Sigmoid colon (tissue), 7 donors: ENCODE results near the gene UNC5C. TPM values are rescaled to one million over a fixed set of nuclear protein-coding genes. Genes with fewer than 3 reads are reported as not detected.

Experiments used
- DNase-seq: peaks from one replicate; pipeline ENCODE4 v3.0.0-alpha.2; 2019
- H3K27ac ChIP-seq, 4 donors: fragments of 200-600 bp; sonication (generic); one replicate each; pipeline ENCODE4 v1.5.1; 2016 to 2019; ENCODE audit warnings: mild to moderate bottlenecking in 1 of 4
- H3K27me3 ChIP-seq, 3 donors: fragments of 200-600 bp; sonication (generic); one replicate each; pipeline ENCODE4 v1.5.1; 2019; ENCODE audit warnings: mild to moderate bottlenecking in 1 of 3
- H3K36me3 ChIP-seq, 4 donors: fragments of 200-600 bp; sonication (generic); one replicate each; pipeline ENCODE4 v1.5.1; 2016 to 2019
- H3K4me1 ChIP-seq, 4 donors: fragments of 200-600 bp; sonication (generic); one replicate each; pipeline ENCODE4 v1.5.1; 2017 to 2019
- H3K4me3 ChIP-seq, 4 donors: fragments of 200-600 bp; sonication (generic); one replicate each; pipeline ENCODE4 v1.5.1; 2017 to 2019; ENCODE audit warnings: mild to moderate bottlenecking in 2 of 4, moderate library complexity in 1 of 4
- H3K9me3 ChIP-seq, 4 donors: fragments of 200-600 bp in 3 of 4; sonication (generic) in 3 of 4; one replicate each; pipeline versions ENCODE4 v1.5.1 to v1.6.1; 2013 to 2019
- EP300 ChIP-seq, 4 donors: sonication (generic); formaldehyde crosslinking; IDR thresholded peaks; one replicate each; pipeline ENCODE4 v1.6.1; 2017; ENCODE audit warnings: antibody characterized with exemption in 4 of 4
- POLR2A ChIP-seq, 2 donors: fragments of 450-650 bp; IDR thresholded peaks; one replicate each; pipeline ENCODE4 v1.6.1; 2016; ENCODE audit warnings: antibody characterized with exemption in 2 of 2, mild to moderate bottlenecking in 2 of 2, moderate library complexity in 2 of 2
- POLR2AphosphoS5 ChIP-seq, 4 donors: sonication (generic); formaldehyde crosslinking; IDR thresholded peaks; one replicate each; pipeline ENCODE4 v1.6.1; 2017; ENCODE audit warnings: antibody characterized with exemption in 4 of 4
- WGBS, 2 donors: extraction: QIAGEN DNeasy Blood & Tissue Kit; methylation state at CpG; one replicate each; pipeline ENCODE4 v1.1.7; 2013; 5-methylcytosine and 5-hydroxymethylcytosine counted together
- intact Hi-C: fragments of 100-400 bp; cut with DNase I; formaldehyde crosslinking; loops from one replicate; pipeline ENCODE4 v1.15.1; 2023
- polyA plus RNA-seq, 3 donors: library from polyadenylated mRNA; stranded (reverse); fragments of 200-250 nt; gene quantifications; one replicate each; pipeline ENCODE4 v1.2.3, GENCODE V29; 2013
- total RNA-seq, 4 donors: library from RNA; depleted of rRNA; stranded (reverse); fragments of >200 nt; gene quantifications; one replicate each; pipeline ENCODE4 v1.1.0, GENCODE V29; 2016
- TF ChIP-seq, protein P1 (sequence below), 4 experiments: fragments of 450-650 bp in 3 of 4; fragments of 200-600 bp in 1 of 4; IDR thresholded peaks; one replicate each; pipeline ENCODE4 v1.5.1; 2016 to 2019; ENCODE audit warnings: antibody characterized with exemption in 4 of 4, mild to moderate bottlenecking in 3 of 4, moderate library complexity in 2 of 4
- donor health status: healthy with polysubstance abuse.
- donor health status: Bipolar disorder and iron deficiency.
- donor health status: healthy.

Gene UNC5C
- total and polyA plus RNA-seq, 7 donors: 0.60 to 3.1 (median 1.4) TPM

DNA sequence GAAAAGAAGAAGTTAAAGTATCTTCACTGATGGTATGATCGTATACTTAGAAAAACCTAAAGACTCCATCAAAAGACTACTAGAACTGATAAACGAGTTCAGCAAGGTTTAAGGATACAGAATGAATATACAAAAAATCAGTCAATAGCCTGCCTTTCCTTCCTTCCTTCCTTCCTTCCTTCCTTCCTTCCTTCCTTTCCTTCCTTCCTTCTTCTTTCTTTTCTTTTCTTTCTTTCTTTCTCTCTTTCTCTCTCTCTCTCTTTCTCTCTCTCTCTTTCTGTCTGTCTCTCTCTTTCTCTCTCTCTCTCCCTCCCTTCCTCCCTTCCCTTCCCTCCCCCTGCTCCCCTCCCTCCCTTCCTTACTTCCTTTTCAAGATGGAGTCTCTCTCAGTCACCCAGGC lies 428.3 kb downstream of the UNC5C start:
- H3K27me3 ChIP-seq: no peaks in the 10 kb centered on the region
- H3K4me3 ChIP-seq: no peak overlapping the region
- DNase-seq: no peak
- WGBS, 2 donors: 93% methylated on average over 2 of the region's 2 CpGs
- no peaks in the 10 kb centered on the region for H3K36me3 ChIP-seq
- H3K4me1 ChIP-seq: no peaks in the 10 kb centered on the region
- no peaks in the 10 kb centered on the region for H3K9me3 ChIP-seq
- H3K27ac ChIP-seq: no peak overlapping the region
- intact Hi-C loops: loop anchor here (10.0 kb wide), 1 partner anchor 816 kb away; no protein-coding TSS in a partner anchor
- TF ChIP-seq, protein P1, sequence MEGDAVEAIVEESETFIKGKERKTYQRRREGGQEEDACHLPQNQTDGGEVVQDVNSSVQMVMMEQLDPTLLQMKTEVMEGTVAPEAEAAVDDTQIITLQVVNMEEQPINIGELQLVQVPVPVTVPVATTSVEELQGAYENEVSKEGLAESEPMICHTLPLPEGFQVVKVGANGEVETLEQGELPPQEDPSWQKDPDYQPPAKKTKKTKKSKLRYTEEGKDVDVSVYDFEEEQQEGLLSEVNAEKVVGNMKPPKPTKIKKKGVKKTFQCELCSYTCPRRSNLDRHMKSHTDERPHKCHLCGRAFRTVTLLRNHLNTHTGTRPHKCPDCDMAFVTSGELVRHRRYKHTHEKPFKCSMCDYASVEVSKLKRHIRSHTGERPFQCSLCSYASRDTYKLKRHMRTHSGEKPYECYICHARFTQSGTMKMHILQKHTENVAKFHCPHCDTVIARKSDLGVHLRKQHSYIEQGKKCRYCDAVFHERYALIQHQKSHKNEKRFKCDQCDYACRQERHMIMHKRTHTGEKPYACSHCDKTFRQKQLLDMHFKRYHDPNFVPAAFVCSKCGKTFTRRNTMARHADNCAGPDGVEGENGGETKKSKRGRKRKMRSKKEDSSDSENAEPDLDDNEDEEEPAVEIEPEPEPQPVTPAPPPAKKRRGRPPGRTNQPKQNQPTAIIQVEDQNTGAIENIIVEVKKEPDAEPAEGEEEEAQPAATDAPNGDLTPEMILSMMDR (IDR thresholded peaks at IDR 0.05): no peak
- TF ChIP-seq POLR2A (IDR thresholded peaks at IDR 0.05): no peak
- TF ChIP-seq POLR2AphosphoS5 (IDR thresholded peaks at IDR 0.05): no peak

DNA sequence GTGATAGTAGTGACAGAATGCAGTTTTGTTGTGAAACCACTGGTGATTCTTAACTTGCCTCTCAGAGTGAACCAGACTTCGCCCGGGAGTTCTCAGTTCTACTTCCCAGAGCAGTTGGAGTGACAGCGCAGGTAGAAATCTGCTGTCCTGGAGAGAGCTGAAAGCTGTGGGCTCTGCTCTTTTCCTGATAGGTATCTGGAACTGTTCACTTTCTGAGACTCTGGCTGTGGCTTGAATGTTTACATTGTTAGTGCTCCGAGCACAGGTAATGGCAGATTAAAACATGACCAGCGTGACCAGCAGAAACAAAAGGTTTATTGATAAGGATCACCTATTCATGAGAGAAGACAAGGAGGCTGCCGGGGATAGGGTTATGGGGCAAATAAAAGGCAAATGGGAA lies 430.3 kb downstream of the UNC5C start:
- WGBS, 2 donors: 24 to 70% methylated on average over 6 of the region's 6 CpGs
- Histone ChIP-seq H3K9me3 (no peaks in the 10 kb centered on the region), H3K36me3 (no peaks in the 10 kb centered on the region), H3K4me1 (no peaks in the 10 kb centered on the region), H3K27me3 (no peaks in the 10 kb centered on the region), H3K4me3 (no peak overlapping the region), H3K27ac (no peak overlapping the region)
- TF ChIP-seq, protein P1 (IDR thresholded peaks at IDR 0.05): no peak
- no peak for TF ChIP-seq EP300 (IDR thresholded peaks at IDR 0.05)
- TF ChIP-seq POLR2AphosphoS5 (IDR thresholded peaks at IDR 0.05): no peak
- no peak for TF ChIP-seq POLR2A (IDR thresholded peaks at IDR 0.05)
- intact Hi-C loops: no loop called here
- DNase-seq: no peak

DNA sequence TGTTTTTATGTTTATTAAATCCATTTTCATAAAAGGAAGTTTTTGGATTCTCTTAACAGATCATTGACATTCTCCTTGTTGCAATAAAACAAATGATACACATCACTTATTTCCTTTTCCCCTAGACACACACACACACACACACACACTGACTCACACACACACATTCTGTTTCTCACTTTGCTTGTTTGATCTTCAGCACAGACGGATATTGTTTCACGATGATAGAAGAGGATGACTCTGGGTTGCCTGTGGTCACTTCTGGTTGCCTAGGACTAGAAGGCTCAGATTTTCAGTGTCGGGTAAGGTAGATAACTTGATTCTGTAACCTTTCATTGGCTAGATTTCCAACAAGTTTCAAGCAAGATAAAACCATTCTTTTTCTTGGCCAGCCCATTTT lies 434.3 kb downstream of the UNC5C start:
- no peaks in the 10 kb centered on the region for H3K4me1 ChIP-seq
- no peaks in the 10 kb centered on the region for H3K9me3 ChIP-seq
- no peak overlapping the region for H3K4me3 ChIP-seq
- TF ChIP-seq, protein P1 (IDR thresholded peaks at IDR 0.05): no peak
- H3K27me3 ChIP-seq: no peaks in the 10 kb centered on the region
- no peak overlapping the region for H3K27ac ChIP-seq
- 78 to 83% methylated on average over 3 of the region's 3 CpGs for WGBS, 2 donors
- intact Hi-C loops: no loop called here
- H3K36me3 ChIP-seq: no peaks in the 10 kb centered on the region
- no peak for DNase-seq
